HG03097 (cell line): ENCODE data around the gene ERCC2.
"Not testable (repeated sequence)": the region's sequence is repeated elsewhere in the genome, so short reads cannot be mapped to it uniquely, and the experiment has no call there.

Source experiments
- ATAC-seq: cut with Tn5 transposase; IDR thresholded peaks from one replicate; pipeline ENCODE4 v1.9.1; 2021; ENCODE audit not compliant: unreplicated experiment, low FRiP score

ERCC2 gene

GRCh38 chr19:45370410-45371204, at the start of gene ERCC2:
Gene ERCC2, minus strand, starts transcription at chr19:45370573. Its CDS starts 33 bp downstream, at chr19:45370540.
- ATAC-seq: peak; percentile 92

DNA sequence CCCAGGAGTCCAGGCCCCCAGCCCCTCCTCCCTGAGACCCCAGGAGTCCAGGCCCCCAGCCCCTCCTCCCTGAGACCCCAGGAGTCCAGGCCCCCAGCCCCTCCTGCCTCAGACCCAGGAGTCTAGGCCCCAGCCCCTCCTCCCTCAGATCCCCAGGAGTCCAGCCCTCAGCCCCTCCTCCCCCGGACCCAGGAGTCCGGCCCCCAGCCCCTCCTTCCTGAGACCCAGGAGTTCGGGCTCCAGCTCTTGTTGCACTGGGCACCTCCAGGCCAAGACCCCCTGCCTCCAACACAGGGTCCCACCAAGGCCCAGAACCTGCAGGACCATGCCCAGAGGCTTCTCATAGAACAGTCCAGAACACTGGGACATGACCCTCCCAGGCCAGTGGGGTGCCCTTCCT, 49.5 kb upstream of the ERCC2 start:
- ATAC-seq: no peak

DNA sequence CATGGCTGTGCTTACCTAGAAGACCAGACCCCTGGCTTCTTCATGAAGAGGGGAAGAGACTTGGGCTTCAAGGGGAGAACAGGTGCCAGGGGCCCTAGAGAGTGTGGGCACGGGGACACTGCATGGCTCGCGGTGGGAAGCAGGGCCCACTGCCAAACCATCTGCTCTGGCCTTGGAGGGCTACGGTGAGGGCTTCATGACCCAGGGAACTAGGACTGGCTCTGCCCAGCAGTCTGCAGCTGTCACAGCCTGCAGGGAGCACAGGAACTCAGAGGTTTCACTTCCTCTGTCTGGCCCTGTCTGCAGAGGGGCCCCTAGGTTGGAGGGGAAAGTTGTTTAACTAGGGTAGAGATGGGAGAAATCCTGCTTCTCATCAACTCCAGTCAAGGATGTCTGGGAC, 49.0 kb upstream of the ERCC2 start:
- no peak for ATAC-seq

DNA sequence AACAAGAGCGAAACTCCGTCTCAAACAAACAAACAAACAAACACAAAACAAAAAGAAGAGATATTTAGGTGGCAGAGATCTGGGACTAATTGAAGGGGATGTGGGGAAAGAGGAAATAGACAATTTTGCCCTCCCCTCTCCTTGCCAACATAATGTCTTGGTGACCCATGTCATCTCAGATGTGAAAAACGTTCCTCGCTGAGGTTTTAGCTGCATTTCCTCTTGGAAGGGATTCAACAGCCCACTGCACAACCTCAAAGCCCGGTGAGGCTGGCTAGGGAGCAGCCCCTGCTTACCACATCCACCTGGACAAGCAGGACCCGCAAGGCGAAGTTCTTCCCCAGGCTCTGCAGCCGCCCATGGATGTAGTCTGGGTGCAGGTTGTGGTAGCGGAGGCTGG, 48.4 kb upstream of the ERCC2 start:
- ATAC-seq: no peak

- ATAC-seq: no peak
These were observed 46.8 kb upstream of the ERCC2 start for GRCh38 chr19:45417151-45417550.

DNA sequence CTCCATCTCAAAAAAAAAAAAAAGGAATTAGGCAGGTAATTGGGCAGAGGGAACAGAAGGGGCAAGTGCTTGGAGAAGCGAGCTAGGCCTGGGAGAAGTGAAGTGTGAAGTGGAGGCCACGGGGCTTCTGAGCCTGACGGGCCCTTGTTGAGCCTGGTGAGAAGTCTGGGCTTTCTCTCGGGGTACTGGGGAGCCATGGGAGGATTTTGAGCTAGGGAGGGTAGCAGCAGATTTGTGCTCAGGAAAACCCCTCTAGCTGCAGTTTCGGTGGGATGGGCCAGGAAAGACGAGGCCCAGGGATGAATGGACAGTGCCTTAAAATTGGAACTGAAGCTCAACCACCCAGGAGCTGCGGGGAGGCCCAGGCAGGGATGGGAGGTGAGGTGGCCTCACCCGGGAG, 44.1 kb upstream of the ERCC2 start:
- no peak for ATAC-seq

- no peak for ATAC-seq
These were observed 43.1 kb upstream of the ERCC2 start for GRCh38 chr19:45413497-45413896.

DNA sequence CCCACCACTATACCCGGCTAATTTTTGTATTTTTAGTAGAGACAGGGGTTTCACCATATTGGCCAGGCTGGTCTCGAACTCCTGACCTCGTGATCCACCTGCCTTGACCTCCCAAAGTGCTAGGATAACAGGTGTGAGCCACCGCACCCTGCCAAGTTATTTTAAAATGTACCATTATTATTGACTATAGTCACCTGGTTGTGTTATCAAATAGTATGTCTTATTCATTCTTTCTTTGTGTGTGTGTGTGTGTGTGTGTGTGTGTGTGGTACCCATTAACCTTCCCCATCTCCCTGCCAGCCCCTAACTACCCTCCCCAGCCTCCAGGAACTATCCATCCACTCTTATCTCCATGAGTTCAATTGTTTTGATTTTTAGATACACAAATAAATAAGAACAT, 40.0 kb upstream of the ERCC2 start:
- ATAC-seq: not testable (repeated sequence)

GRCh38 chr19:45409557-45409920, 39.2 kb upstream of the ERCC2 start:
- ATAC-seq: no peak

- no peak for ATAC-seq
These were observed 38.6 kb upstream of the ERCC2 start for GRCh38 chr19:45408830-45409556.

DNA sequence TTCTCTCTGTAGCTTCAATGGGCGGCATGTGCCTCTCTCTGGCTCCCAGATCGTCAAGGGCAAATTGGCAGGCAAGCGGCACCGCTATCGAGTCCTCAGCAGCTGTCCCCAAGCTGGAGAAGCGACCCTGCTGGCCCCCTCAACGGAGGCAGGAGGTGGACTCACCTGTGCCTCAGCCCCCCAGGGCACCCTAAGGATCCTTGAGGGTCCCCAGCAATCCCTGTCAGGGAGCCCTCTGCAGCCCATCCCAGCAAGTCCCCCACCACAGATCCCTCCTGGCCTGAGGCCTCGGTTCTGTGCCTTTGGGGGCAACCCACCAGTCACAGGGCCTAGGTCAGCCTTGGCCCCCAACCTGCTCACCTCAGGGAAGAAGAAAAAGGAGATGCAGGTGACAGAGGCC, 37.7 kb upstream of the ERCC2 start:
- ATAC-seq: no peak

GRCh38 chr19:45407585-45407984, 37.2 kb upstream of the ERCC2 start:
- not testable (repeated sequence) for ATAC-seq

DNA sequence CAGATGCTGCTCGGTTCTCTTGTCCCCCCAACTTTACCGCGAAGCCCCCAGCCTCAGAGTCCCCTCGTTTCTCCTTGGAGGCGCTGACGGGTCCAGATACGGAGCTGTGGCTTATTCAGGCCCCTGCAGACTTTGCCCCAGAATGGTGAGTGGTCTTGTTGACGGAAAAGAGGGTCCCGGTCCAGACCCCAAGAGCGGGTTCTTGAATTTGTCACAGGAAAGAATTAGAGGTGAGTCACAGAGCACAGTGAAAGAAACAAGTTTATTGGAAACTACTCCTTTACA, 36.7 kb upstream of the ERCC2 start:
- no peak for ATAC-seq

GRCh38 chr19:45406226-45407090, 36.1 kb upstream of the ERCC2 start, which contains the start of gene POLR1G:
Gene POLR1G, plus strand, starts transcription at chr19:45406644. Its CDS starts 53 bp downstream, at chr19:45406697.
- ATAC-seq: peak; percentile 64

GRCh38 chr19:45405435-45406225, 35.3 kb upstream of the ERCC2 start:
- peak; percentile 42 for ATAC-seq

- ATAC-seq: peak; percentile 29
These were observed 34.4 kb upstream of the ERCC2 start, which contains the start of gene PPP1R13L for GRCh38 chr19:45404557-45405434. Gene PPP1R13L, minus strand, starts transcription at chr19:45405069. Its CDS starts 6,751 bp downstream, at chr19:45398318.

DNA sequence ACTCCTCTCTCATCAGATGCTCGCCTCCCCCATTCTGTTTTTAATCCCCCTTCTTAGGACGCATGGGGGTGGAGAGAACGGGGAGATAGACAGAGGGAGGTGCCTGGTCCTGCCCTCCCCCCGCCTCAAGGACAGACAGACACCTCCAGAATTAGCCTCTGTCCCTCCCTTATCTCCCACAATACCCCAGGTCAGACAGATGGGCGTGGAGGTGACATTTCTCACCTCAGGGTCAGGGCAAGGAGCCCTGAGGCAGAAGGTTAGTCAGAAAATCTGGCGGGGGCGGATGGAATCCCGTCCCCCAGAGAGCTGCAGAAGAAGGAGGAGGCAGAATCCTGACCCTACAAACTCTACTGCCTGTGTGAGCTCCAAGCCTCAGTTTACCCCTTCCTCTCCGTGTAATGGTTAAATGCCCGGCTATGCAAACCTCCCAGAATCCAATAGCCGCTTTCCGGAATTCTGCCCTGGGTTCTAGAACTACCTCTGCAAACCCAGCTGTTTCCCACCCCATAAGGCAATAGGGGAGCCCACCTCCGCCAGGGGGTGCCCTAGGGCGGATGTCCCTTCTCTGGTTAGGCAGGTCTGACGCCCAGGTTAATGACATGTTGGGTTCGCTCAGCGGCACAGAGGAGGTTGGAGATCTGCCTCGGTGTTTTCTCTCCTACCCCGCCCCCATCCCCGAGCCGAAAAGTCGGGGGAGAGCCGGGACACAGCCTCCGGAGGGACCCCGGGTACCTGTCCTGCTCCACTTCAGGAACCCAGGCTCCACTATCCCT, 33.6 kb upstream of the ERCC2 start:
- no peak for ATAC-seq

DNA sequence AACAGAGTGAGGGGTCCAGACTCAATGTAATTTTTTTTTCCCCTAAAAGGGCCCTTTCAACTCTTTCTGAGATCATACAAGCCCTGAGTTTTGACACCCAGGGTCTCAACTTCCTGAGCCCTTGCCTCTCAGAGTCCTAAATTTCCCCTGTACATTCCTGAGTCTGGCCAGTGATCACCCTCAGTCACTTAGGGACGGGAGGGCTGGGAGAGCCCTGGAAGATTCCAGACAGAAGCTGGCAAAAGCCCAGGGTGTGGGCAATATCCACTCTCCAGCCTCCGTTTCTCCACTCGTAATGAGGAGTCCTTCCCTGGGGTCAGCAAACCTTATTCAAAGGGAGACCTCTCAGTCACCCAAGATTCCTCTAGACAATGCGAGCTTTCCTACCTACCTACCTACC, 32.9 kb upstream of the ERCC2 start:
- ATAC-seq: no peak
